Measurements from ENCODE around the gene COL16A1.
A peak's percentile ranks its signal among the peaks of the same experiment; 100 is the strongest.

The COL16A1 gene

DNA sequence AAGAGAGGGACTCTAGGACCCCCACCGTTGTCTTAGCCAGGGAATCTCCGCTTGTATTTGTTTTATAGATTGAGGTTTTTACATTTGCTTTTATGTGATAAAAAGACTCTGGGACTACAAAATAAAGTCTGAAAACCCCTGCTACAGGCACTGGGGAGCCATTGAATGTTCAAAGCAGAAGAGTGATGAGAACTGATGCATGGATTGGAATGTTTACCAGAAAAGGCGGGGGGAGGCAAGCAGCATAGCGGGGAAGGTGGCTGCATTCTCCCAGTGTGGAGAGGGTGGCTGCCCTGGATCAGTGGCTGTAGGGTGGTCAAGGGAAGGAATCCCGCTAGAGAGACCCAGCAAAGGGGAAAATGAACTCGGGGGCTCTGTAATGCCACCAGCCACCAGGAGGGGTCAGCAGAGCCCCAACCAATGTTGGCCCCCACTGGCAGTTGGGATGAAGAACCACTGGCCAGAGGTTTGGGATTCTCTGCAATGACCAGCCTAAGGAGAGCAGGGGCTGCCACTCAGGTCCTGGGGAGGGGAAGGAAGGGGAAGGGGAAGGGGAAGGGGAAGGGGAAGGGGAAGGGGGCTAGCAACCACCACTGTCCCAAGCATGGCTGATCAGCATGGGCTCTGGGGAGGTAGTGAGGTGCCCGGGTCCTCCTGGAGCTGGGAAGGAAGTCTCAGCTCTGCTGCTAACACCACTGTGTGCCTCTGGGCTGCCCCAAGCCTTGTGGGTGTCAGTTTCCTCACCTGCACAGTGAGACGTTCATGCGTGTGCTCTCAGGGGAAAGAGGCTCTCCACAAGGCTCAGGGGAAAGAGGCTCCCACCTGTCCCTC is 40.0 kb downstream of the COL16A1 start:
- DNase-seq, result peak; percentile 62

- DNase-seq, result no peak
Measured at GRCh38 chr1:31662463-31662862, 41.4 kb downstream of the COL16A1 start.

GRCh38 chr1:31661856-31662255 is 42.0 kb downstream of the COL16A1 start:
- DNase-seq, result no peak

DNA sequence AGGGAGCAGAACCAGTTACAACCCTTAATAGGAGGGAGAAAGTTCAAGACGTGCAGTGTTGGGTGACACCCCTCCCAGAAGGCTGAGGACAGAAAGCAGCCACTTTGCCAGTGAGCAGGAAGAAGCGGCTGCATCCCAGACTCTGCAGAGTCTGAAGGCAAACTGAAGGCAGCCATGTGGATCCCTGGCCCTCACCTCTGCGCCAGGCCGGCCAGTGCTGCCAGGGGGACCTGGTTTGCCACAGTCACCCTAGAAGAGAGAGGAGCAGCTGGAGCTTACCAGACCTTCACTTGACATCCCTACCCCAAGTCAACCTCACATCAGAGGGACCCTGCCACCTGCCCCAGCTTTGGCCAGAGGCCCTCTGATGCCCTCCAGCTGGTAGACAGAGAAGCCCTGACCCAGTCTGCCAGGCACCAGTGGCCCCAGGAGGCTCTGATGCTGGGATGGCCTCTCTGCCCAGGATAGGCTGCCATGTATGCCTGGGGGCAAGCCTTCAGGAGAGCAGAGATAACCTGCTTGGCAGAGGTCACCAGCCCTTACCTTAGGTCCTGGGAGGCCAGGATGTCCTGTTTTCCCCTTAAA is 42.9 kb downstream of the COL16A1 start:
- no peak for DNase-seq

GRCh38 chr1:31659889-31660288 is 43.9 kb downstream of the COL16A1 start:
- no peak for DNase-seq

DNA sequence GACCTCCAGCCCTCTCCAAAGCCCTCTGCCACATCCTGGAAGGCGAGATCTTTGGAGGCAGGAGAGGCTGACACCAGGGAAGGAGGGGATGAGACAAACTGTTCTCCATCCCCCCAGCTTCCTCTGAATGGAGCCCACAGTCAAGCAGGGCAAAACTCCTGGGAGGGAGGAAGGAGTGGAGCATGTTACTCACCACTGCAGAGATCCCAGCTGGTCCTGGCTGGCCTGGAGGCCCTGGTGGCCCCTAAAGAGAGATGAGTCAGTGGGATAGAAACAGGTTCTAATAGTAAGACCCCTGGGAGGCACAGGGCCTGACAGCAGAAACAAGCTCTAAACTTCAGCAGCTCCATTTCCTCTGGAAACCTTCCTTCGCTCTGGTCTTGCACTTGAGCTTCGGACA is 45.1 kb downstream of the COL16A1 start:
- no peak for DNase-seq

GRCh38 chr1:31657972-31658510 is 45.8 kb downstream of the COL16A1 start:
- no peak for DNase-seq

- DNase-seq, result no peak
Measured at GRCh38 chr1:31657020-31657804, 46.6 kb downstream of the COL16A1 start.

GRCh38 chr1:31655756-31656155 is 48.1 kb downstream of the COL16A1 start:
- DNase-seq, result no peak

DNA sequence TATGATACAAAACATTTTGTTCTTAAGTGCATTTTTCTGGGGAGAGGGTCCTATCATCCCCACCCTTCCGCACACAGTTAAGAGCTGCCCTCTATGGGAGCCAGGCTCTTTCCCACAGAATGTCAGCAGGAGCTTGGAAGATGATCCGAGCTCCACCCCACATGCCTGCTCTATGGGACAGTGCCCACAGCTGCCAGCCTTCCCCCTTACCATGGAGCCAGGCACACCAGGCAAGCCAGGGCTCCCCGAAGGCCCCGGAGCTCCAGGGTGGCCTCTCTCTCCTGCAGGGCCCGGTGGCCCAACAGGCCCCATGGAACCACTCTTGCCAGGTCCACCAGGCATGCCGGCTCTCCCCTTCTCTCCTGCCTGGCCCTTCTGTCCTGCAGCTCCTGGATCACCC is 48.7 kb downstream of the COL16A1 start:
- DNase-seq, result no peak

- DNase-seq, result no peak
Measured at GRCh38 chr1:31654474-31654776, 49.4 kb downstream of the COL16A1 start.

- no peak for DNase-seq
Measured at GRCh38 chr1:31653717-31654473, 49.9 kb downstream of the COL16A1 start.

DNA sequence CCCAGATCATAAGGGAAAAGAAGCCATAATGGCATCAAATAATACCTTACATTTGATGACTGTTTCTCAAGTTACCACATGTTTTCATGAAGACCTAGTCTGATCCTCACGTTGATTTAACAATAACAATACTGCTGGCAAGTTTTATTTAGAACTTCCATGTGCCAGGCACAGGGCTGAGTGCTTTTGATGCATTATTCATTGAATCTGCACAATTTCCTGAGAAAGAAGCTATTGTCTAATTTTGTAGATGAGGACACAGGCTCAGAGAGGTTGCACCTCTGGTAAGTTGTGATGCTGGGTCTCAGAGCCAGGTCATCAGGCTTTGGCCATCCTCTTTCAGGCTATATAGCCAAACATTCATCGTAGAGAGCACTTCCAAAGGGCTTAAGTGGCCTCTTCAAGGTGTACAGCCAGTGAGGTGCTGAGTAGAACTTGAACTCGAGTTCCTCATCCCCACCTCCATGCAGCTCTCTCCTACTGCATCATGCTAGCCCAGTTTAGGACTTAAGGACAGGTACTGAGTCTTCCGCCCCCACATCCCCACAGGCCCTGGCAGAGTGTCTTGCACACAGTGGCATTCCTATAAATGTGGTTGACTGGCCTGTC is 50.8 kb downstream of the COL16A1 start:
- DNase-seq, result no peak

- no peak for DNase-seq
Measured at GRCh38 chr1:31651766-31652165, 52.1 kb downstream of the COL16A1 start.

- DNase-seq, result no peak
Measured at GRCh38 chr1:31651089-31651420, 52.8 kb downstream of the COL16A1 start.

DNA sequence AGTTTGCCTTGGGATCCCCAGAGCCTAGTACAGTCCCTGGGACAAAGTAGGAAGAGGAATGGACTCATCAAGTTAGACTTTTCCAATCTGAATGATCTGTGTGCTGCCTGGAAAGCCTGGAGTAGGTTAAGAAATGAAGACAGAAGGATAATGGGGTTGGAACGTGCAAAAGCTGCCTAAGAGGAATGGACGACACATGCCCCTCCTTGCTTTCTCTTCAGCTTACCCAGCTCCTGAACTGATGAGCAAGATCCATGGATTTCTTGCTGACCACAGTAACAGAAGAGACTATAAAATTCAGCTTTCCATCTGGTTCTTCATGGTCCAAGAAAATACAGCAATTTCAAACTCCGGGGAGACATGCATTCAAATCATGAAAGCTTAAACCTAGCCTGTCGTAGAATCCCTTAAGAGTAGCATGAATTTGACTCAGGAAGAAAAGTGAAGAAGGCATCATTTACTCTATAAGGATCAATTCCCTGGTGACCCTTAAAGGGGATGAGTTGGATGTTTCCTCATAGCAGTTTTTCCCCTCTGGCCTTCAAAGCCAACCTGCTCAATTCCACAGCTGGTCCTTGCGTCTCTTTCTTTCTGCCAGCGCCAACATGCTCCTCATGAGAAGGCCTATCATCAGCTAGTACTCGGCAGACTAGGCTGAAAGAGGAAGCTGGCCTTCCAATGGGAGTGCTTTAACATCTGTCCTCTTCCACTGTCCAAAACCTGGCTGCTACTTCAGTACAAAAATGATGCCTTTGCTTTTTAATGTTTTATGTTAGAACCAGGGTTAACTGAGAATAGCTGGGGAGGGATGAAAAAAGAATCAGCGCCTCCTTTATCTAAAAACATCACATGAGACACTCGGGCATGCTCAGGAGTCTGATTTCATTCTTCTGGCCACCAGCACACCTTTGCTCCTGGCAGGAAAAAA is 53.4 kb downstream of the COL16A1 start:
- DNase-seq, result no peak

DNA sequence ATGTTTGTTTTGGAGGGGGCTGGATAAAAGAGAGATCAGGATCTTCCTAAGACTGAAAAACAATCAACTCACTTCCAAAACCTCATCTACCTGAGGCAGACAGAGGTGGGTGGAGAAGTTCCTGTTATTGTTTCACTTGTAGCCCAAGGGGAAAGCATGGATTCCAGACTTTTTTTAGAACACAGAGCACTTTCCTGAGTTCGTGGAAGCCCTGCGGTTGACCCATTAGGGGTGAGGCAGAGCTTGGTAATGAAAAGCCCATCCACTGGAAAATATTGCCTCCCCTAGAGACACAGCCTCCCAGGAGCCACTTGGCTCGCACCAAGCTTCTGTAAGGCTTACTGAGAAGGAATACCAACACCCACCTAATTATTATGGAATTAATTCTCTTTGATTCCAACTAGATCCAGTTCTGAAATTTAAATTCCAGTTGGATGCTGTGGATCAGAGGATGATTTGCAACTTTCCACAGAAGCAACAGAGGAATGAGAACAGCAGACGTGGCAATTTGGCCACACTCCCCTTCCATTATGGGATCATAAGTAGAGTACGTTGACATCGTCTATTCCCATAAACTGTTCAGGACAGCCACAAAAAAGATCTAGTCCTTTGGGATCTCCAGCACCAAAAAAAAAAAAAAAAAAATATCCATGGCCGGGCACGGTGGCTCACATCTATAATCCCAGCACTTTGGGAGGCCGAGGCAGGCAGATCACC is 55.0 kb downstream of the COL16A1 start:
- no peak for DNase-seq

DNA sequence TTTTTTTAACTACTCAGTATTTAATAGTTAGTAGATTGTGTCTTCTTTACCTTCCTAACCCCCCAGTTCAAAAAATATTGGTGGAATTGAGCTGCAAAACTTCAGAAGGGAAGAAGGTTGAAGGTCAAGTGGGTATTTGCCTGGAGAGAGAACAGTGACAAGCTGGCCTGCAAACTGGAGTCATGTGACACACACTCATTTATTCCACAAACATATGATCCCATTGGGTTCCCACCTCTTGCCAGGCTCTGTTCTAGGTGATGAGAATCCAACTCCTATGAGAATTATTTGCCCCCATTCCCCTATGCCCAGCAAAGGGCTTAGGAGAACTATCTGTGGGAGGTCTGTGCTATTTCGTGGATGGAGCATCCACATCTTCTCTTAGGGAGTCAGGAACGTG is 55.6 kb downstream of the COL16A1 start:
- no peak for DNase-seq

DNA sequence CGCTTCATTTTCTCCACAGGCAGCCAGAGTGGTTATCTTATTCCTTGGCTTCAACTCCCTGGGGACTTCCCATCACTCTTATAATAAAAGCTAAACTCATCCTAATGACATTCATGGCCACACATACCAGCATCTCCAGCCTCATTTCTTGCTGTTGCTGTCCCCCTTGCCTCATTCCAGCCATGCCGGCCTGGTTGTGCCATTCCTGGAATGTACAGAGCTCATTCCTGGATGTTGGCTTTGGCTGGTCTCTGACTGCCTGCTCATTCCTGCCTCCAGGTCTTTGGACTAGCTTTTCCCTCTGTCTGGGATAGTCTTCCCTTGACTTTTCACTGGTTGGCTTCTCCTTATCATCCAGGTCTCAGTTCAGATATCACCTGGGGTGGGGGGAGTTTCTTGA is 56.7 kb downstream of the COL16A1 start:
- no peak for DNase-seq

GRCh38 chr1:31646259-31646960 is 57.4 kb downstream of the COL16A1 start:
- no peak for DNase-seq

DNA sequence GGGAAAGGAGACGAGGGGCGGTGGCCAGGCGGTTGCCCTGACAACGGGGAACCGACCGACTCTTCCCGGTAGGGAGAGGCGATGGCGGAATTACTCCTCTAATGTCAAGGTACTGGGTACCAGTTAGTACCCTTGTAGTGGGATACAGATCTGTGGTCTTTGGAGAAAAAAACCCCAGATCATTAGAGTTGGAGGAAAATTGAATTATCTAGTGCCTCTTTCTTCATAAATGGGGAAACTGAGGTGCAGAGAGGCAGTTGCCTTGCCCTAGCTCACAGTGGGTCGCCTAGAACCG is 58.6 kb downstream of the COL16A1 start:
- DNase-seq, result no peak
